HG03097 (cell line): ENCODE results near the gene CHRND.

Source experiments
- ATAC-seq: cut with Tn5 transposase; IDR thresholded peaks from one replicate; pipeline ENCODE4 v1.9.1; 2021; ENCODE audit not compliant: unreplicated experiment, low FRiP score

The CHRND gene

DNA sequence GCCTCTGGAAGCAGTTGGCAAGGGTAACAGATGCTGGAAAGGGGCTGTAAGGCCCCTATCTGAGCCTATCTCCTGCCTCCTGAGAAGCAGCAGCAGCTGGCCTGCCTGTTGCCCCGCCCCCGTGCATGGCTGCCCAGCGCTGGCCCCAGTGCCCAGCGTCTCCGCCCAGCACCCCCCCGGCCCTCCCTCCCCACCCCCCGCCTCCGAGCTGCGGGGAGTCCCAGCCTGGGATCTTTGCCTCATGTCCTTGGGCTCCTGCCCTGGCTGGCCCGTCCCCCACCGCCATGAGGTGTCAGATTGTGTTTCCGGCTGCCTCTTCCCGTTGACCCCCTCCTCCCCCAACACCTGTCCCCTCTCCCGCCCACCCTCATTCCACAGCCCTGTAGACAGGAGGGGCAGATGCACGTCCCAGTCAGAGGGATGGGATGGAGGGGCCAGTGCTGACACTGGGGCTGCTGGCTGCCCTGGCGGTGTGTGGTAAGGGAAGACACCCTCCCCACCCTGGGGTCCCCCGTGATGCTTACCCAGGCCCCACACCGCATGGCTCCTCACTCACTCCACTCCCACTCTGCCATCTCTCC, at the start of gene CHRND:
TSS of gene CHRND (plus strand) at position 370 of the 581 bp plus-strand sequence. CDS start at position 426, 56 bp downstream.
- ATAC-seq, result no peak

DNA sequence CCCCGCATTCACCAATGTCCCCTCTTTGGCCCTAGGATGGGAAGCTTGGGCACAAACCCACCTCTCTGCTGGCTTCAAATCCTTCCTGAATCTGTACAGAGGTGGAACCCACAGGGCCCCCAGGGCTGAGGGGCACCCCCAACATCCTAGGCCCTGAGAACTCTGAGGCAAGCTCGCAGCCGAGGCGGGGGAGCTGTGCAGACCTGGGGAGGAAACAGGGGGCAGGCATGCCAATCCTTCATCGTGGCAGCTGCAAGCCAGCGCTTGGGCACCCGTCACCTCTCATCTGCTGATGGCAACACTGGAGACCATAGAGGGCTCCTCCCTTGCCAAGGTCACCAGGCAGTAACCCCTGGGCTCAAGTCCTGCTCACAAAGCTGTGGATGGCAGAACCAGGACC, 49.2 kb upstream of the CHRND start:
- no peak for ATAC-seq

DNA sequence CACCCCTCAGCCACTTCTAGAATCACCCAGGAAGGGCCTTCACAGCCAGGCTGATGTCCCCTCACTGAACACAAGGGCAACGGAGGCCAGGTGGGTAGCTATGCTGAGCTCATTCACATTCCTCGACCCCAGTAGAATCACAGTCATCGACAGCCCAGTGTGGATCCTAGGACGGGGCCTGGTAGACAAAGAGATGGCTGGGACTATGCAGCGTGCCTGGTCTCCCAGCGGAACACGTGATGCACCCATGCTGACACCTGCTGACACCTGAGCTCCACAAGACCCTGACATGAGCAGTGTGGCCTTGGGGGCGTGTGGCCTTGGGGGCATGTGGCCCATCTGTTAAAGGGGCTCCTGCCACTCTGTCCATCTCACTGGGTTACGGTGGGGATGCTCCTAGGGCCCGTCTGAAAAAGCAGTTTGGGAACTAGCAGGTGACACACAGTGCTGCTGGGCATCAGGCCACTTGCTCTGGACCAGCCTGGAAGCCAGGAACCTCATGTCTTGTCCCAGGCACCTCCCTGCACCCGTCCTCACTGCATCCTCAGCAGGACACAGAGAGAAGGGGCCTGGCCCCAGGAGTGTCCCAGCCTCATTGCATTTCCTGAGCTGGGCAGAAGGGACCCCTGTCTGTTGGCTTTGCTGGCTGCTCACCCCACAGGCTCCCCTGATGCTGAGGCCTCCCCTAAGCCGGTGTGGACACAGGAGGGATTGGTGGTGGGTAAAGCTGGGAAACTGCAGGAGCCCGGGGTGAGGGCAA, 48.0 kb upstream of the CHRND start:
- ATAC-seq, result no peak

DNA sequence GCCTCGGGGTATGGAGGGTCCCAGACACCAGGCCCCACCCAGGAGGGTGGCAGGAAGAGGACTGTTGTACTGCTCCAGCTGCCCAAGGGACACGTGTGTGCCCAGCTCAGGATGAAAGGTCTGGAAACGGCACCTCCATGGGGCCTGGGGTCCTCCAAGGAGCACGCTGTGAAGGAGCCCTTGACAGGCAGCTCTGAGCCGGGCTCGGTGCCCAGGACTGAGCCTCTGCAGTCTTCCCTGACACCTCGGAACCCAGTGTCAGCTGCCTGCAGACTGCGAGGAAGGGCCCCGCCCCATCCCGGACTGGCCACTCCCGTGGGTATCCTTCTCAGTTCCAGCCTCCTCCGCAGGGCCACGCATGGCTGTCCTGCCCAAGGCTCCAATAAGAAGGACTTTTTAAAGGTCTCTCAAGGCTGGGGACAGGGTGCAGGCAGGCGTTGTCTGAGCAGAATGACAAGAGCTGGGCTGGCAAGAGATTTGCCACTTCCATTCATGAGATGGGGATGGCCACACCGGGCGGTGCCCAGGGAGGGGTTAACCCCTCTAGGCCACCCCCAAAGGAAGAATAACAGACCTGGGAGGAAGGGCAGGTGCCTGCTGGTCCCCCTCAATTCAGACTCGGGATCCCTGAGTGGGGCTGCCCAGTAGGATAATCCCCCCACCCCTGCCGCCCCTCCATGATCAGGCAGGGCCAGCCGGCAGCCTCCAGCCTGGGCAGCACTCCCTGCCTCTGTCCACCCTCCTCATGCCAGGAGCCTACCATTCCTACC, 47.2 kb upstream of the CHRND start:
- no peak for ATAC-seq

DNA sequence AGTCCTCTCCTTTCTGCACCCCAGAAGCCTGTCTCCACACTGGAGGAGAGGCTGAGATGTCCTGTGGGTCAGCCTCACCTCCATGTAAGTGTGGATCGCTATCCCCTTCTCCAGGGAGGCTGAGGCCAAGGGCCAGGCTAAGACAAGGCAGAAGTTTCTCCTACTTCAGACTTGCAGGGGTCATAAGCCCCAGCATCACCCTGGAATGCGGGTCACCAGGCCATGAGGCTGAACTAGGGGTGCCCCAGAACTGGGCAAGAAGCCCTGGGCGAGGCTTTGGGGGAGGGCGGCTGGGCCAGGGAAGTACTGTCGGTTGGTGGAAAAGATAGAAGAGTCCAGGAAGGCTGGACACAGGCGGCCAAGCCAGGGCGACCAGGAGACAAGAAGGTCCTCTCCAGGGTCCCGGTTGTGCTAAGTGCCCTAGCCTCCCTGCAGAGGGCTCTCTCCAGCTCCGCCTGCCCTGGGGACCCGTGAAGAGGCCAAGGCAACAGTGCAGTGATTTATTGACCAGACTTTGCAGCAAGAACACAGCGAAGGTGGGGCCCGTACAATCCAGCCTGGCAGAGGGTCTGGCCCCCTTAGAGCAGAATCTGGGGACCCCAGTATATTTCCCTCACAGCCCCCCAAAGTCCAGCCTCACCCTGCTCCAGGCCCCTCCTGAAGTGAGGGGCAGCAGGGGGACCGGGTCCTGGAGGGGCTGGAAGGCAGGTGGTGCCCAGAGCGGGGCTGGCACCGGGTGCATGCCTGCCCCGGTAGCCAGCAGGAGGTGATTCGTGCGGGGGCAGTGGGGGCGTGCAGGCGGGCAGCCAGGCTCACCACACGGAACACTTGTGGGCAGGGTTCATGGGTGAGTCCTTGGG, 46.4 kb upstream of the CHRND start:
- no peak for ATAC-seq

DNA sequence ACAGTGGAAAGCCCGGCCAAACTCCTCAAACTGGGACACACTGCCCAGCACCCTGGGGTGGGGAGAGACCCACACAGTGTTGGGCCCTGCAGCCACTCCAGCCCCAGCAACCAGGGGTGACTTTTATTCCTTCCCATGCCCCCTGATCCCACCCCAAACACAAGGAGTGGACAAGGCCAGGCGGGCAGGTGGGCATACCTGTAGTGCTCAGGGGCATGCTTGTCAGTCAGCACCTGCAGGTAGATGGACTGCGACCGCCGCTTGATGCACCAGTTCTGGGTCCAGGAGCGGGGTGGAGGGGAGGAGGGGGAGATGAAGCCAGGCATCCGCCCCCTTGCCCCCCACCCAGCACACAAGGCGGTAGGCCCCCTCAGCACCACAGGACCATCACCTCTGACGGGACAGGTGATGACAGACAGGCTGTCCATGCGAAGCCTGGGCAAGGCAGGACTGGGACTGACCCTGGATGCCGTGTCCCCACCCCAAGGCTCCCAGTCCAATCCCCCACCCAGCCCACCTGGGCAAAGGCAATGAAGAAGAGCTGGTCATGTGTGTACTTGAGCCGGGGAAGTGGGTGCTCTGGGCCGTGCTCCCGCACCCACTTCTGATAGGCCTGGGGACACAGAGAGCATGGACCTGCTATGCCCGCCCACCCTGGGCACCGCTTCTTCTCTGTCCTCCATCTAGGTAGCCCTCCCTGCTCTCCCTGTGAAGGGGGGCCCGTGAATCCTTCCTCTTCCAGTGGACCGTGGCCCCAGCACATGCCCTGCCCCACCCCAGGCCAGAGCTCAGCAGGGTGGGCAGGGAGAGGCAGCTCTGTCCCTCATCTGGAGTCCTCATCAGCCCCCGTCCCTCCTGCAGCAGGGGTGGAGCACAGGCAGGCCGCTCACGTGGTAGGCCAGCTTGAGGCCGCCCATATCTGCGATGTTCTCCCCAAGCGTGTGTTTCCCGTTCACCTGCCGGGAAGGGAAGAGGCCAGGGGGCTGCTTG, 45.5 kb upstream of the CHRND start:
- ATAC-seq, result no peak

DNA sequence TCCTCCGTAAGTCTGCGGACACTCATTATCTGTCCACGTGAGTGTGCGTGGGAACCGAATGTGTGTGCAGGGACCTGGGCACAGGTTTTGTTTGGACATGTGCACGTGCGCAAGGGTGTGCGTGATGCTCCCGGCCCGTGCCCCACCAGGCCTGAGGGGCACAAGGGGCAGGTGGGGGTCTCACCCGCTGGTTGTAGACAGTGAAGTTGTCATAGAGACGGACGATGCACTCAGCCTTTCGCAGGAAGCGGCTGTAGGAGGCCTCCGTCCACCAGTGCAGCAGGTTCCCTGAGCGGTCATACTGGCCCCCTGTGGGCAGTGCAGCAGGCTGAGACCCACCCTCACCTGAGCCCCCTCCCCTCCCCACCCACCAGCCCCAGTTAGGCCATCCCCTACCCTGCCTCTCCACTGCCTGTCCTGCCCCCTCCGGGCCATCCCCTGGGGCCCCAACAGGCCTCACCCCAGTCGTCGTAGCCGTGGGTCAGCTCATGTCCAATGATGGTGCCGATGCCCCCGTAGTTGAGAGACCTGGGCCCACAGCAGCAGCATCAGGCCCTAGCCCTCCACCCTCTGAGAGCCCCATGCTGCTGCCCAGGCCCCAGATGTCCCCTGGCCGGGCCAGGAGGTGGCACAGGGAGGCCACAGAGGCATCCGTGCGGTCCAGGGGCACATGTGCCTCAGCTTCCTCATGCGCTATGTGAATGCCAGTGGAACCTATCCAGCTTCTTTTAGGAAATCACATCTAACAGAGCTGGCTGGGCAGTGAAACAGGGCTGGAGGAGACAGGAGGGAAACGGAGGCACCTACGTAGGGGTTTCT, 44.4 kb upstream of the CHRND start:
- ATAC-seq, result no peak

DNA sequence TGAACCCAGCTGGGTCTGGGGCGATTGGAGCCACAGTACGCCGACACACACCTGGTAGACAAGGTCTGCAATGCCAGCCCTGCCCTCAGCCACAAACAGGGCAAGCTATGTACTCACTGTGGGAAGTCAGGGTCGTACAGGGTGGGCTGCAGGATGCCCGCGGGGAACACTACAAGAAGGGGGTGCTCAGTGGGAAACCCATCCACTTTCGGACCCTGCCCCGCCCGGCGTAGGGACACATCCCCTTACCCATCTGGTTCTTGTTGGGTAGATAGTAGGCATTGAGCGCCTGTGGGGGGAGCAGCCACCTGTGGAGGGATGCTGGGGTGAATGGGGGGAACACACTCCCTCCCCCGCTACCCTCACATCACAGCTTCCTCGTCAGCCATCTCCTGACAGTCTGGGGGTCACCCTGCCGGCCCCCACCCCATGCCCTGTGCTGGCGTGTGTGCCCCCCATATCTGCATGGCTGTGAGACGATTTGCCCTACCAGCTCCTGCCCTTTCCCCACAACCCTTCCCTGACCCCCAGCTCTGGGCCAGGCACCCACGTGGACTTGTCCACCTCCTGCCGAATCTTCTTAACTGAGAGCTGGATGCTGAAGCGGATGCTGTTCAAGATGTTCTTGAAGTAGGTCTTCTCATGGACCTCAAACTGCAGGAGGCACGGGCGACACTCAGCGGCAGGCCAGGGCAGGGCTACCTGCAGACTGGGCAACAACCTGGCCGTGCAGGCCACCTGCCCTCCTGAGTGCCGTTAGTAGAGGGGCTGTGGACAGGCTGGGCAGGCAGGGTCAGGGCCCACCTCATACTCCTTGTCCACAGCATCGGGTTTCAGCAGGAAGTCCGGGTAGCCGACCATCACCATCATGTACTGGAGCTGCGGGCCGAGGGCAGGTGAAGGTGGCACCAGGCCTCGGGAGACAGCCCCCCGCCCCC, 43.4 kb upstream of the CHRND start:
- ATAC-seq, result no peak

DNA sequence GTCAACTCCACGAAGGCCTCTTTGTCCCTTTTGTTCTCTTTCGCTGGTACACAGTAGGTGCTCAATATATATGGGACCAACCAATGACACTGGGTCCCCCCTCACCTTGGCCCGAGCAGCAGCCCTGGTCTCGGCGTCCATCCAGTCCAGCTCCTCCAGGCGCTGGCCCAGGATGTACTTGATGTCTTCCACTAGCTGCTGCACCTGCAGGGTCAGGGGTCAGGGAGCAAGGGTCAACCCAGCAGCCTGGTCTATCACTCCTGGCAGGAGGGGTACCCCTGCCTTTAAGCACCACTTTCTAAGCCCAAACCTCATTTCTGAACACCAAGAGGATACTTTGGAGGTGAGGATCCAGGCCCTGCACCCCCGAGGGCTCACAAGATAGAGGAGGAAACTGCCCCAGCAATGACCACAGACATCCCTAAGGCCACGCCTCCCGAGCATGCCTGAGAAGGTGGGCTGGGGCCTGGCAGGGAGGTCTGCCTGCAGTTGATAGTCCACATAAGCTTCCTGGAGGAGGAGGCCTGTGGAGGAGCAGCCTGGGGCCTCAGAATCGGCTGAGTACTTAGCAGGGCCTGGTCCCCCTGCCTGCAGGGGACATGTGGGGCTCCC, 42.5 kb upstream of the CHRND start:
- ATAC-seq, result no peak

DNA sequence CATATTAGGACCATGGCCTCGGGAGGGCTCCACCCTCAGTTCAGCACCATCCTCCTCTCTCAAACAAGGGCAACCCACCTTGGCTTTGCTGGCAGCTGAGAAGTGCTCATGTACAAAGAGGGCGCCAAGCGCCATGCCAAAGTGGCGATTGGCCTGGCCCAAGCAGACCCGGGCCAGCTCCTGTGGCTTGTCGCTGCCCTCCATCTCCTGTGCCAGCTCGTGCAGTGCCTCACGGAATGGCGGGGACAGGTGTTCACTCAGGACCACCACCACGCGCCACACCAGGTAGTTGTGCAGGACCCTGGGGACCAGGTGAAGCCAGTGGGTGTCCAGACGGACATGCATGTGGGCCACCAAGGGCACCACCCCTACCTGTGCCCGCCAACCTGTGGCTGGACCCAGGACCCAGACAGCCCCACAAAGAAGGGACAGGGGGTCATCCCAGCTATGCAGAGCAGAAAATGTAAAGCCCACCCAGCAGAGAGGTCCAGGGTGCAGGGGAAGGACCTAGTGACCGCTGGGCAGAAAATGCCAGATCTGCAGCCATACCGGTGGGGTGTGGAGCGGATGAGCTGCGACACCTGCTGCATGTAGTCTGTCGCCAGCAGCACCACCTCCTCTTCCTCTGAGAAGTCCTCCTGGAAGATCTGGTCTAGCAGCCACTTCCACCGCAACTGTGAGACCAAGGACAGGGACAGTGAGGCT, 41.9 kb upstream of the CHRND start:
- ATAC-seq, result no peak

DNA sequence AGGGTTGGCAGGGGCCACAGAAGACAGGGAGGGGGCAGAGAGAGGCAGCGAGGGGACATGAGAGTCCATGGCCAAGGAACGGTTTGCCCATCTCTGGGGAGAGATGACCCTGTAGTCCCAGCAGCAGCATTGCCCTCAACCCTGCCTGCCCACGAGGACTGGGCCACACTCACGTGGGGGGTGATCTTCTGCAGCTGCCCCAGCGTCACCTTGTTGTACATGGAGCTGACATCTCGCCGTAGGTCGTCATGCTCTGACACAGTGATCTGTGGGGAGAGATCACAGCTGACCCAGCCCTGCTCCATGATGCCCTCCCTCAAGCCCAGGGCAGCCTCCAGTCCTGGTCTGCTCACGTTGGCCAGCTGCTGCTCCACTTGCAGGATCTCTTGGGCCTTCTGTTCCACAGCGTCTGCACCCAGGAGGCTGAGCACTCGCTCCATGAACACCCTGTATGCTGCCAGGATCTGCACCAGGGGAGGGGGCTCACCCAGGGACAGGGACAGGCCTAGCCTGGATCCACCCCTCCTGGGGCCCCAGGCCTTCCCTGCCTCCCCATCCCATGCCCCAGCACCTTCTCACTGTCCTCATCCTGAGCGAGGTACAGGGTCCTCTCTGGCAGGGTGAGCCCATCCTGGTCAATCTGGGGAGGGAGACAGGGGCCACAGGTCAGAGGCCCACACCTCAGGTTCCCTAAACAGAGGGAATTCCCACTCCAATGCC, 41.2 kb upstream of the CHRND start:
- no peak for ATAC-seq

DNA sequence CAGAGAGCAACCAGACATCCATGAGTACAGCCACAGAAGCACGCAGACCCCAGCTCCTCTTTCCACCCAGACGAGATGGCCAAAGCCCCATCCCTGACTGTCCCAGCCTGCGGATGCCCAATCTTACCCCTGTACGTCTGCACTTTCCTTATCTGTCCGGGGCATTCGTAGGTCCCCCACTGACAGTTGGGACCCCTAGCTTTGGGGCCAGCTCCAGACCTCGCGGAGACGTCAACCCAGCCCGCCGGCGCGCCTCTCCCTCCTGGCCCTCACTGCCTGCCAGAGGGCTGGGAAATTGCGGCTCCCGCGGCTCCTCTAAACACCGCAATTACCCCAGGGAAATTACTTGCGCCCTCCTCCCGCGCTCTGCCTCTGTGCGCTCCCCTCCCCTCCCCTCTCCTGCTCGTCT, 40.6 kb upstream of the CHRND start:
- ATAC-seq, result no peak

DNA sequence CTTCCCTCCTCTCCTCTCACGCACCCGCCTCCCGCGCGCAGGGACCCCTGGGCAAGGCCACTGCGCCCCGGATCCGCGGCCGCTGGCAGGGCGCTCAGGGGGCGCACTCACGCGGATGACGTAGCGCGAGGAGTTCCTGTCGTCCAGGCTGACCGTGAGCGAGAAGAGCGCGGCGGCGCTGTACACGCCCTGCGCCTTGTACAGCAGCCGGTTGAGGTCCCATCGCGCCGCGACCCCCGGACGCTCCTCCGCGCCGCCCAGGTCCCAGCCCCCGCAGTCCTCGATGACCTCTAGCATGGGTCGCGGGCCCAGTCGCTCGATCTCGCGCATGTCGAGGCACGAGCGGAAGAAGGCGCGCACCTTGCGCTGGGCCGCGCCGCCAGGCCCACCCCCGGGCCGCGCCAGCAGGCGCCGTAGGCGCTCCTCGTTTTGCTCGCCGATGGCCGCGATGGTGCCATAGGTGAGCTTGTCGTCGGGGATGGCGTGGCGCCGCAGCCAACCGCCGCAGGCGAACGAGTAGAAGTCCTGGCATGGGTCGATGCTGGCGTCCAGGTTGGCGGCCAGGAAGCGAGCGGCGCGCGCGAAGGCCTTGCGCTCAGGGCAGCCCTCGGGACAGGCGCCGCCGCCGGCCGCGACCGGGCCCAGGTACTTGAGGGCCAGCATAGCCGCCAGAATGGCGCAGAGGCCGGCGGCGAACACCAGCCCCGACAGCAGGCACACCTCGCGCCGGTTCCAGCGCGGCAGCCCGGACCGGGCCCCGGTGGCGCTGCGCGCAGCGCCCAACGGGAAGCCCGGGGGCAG, 40.0 kb upstream of the CHRND start:
- no peak for ATAC-seq

DNA sequence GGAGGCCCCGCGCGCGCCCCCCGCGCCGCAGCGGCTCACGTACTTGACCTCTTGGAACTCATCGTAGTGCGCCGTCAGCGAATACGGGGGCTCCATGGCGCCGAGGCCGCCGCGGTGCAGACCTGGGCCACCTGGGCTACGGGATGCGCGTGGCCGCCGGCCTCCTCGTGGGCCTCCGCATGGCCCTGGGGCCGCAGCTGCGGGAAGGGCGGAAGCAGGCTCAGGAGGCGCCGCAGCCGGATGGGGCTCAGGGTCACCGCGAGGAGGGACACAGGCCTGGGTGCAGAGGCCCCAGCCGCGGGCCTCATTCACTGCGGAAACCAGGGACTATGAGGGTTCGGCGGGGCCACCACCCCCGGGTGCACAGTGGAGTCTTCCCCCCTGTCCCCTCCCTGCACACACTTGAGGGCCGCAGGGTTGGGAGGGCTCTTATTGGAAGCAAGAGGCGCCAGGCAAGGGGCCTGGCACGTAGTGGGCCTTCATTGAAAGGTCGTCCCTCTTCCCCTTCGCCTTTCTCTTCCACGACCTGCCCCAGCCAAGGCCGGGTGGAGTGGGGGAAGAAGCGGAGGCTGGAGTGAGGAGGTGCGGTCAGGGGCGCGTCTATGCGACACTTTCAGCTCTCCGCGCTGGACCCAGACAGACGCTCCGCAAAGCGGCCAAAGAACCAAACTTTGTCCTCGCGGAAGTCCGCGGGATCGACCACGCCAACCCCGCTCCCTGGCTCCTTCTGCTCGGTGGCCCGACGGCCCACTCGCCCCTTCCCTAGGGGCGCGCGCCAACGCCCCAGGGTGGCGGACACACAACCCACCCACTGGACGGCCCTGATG, 39.2 kb upstream of the CHRND start:
- no peak for ATAC-seq
